HEK293 (cell line): ENCODE measurements around the gene MEAF6.
A peak's percentile ranks its signal among the peaks of the same experiment; 100 is the strongest.

Experiments used
- BCL11A ChIP-seq: fragments of 450-650 bp; formaldehyde crosslinking; IDR thresholded peaks from 2 replicates; pipeline ENCODE4 v1.5.1; 2016; ENCODE audit warnings: low read depth, missing biosample characterization, missing genetic modification characterization
- GLIS1 ChIP-seq: fragments of 450-650 bp; formaldehyde crosslinking; IDR thresholded peaks from 2 replicates; pipeline ENCODE4 v1.5.1; 2016; ENCODE audit warnings: missing biosample characterization, missing genetic modification characterization
- IKZF3 ChIP-seq: fragments of 450-650 bp; IDR thresholded peaks from 2 replicates; pipeline ENCODE4 v1.5.0; 2018; ENCODE audit warnings: missing biosample characterization, mild to moderate bottlenecking, missing genetic modification characterization, moderate library complexity
- REPIN1 ChIP-seq: fragments of 450-650 bp; formaldehyde crosslinking; IDR thresholded peaks from 2 replicates; pipeline ENCODE4 v1.5.1; 2017; ENCODE audit warnings: missing biosample characterization, missing genetic modification characterization, low read depth
- ZBTB21 ChIP-seq: fragments of 450-650 bp; formaldehyde crosslinking; IDR thresholded peaks from 2 replicates; pipeline ENCODE4 v1.5.1; 2017; ENCODE audit warnings: missing biosample characterization, missing genetic modification characterization
- ZBTB7A ChIP-seq: fragments of 450-650 bp; formaldehyde crosslinking; IDR thresholded peaks from 2 replicates; pipeline ENCODE4 v1.5.1; 2016; ENCODE audit warnings: low read depth, missing biosample characterization, missing genetic modification characterization
- ZFHX2 ChIP-seq: fragments of 450-650 bp; formaldehyde crosslinking; conservative IDR thresholded peaks from 2 replicates; pipeline ENCODE4 v1.5.1; 2016; ENCODE audit warnings: missing biosample characterization, missing genetic modification characterization
- ZNF16 ChIP-seq: fragments of 450-650 bp; formaldehyde crosslinking; IDR thresholded peaks from 2 replicates; pipeline ENCODE4 v1.5.1; 2016; ENCODE audit warnings: low read depth, missing biosample characterization, missing genetic modification characterization
- ZNF174 ChIP-seq: fragments of 450-650 bp; formaldehyde crosslinking; IDR thresholded peaks from 2 replicates; pipeline ENCODE4 v1.5.0; 2017; ENCODE audit warnings: missing biosample characterization, mild to moderate bottlenecking, missing genetic modification characterization
- ZNF175 ChIP-seq: fragments of 450-650 bp; formaldehyde crosslinking; IDR thresholded peaks from 2 replicates; pipeline ENCODE4 v1.5.1; 2016; ENCODE audit warnings: missing biosample characterization, missing genetic modification characterization
- ZNF221 ChIP-seq: fragments of 450-650 bp; formaldehyde crosslinking; IDR thresholded peaks from 2 replicates; pipeline ENCODE4 v1.5.1; 2017; ENCODE audit warnings: missing biosample characterization, missing genetic modification characterization, borderline replicate concordance
- ZNF302 ChIP-seq: fragments of 450-650 bp; formaldehyde crosslinking; IDR thresholded peaks from 2 replicates; pipeline ENCODE4 v1.5.1; 2016; ENCODE audit warnings: missing biosample characterization, missing genetic modification characterization, low read depth
- ZNF354C ChIP-seq: fragments of 450-650 bp; formaldehyde crosslinking; IDR thresholded peaks from 2 replicates; pipeline ENCODE4 v1.5.1; 2016; ENCODE audit warnings: missing biosample characterization, missing genetic modification characterization, low read depth, borderline replicate concordance
- ZNF391 ChIP-seq: fragments of 450-650 bp; formaldehyde crosslinking; IDR thresholded peaks from 2 replicates; pipeline ENCODE4 v1.5.1; 2016; ENCODE audit warnings: low read depth, missing biosample characterization, missing genetic modification characterization, borderline replicate concordance
- ZNF404 ChIP-seq: fragments of 450-650 bp; formaldehyde crosslinking; IDR thresholded peaks from 2 replicates; pipeline ENCODE4 v1.5.1; 2017; ENCODE audit warnings: missing biosample characterization, missing genetic modification characterization
- ZNF426 ChIP-seq: fragments of 450-650 bp; formaldehyde crosslinking; IDR thresholded peaks from 2 replicates; pipeline ENCODE4 v1.5.1; 2017; ENCODE audit warnings: missing biosample characterization, missing genetic modification characterization, mild to moderate bottlenecking, inconsistent platforms, moderate library complexity
- ZNF514 ChIP-seq: fragments of 450-650 bp; formaldehyde crosslinking; IDR thresholded peaks from 2 replicates; pipeline ENCODE4 v1.5.1; 2016; ENCODE audit warnings: missing biosample characterization, missing genetic modification characterization
- ZNF548 ChIP-seq: fragments of 450-650 bp; formaldehyde crosslinking; IDR thresholded peaks from 2 replicates; pipeline ENCODE4 v1.5.1; 2016; ENCODE audit warnings: missing biosample characterization, missing genetic modification characterization
- ZNF558 ChIP-seq: fragments of 450-650 bp; formaldehyde crosslinking; IDR thresholded peaks from 2 replicates; pipeline ENCODE4 v1.5.1; 2016; ENCODE audit warnings: missing biosample characterization, missing genetic modification characterization
- ZNF610 ChIP-seq: fragments of 450-650 bp; formaldehyde crosslinking; IDR thresholded peaks from 2 replicates; pipeline ENCODE4 v1.5.1; 2016; ENCODE audit warnings: missing biosample characterization, missing genetic modification characterization, borderline replicate concordance
- ZNF830 ChIP-seq: fragments of 450-650 bp; IDR thresholded peaks from 2 replicates; pipeline ENCODE4 v1.5.0; 2018; ENCODE audit warnings: missing biosample characterization, missing genetic modification characterization, low read depth, mild to moderate bottlenecking, moderate library complexity
- TF ChIP-seq, protein P1 (sequence below): fragments of 450-650 bp; formaldehyde crosslinking; IDR thresholded peaks from 2 replicates; pipeline ENCODE4 v1.5.1; 2016; ENCODE audit warnings: missing biosample characterization, missing genetic modification characterization
- TF ChIP-seq, protein P2 (sequence below): fragments of 450-650 bp; formaldehyde crosslinking; IDR thresholded peaks from 2 replicates; pipeline ENCODE4 v1.5.1; 2016; ENCODE audit warnings: missing biosample characterization, missing genetic modification characterization
- TF ChIP-seq, protein P3 (sequence below): fragments of 450-650 bp; formaldehyde crosslinking; IDR thresholded peaks from 2 replicates; pipeline ENCODE4 v1.5.1; 2017; ENCODE audit warnings: missing biosample characterization, missing genetic modification characterization
- TF ChIP-seq, protein P4 (sequence below): fragments of 450-650 bp; formaldehyde crosslinking; conservative IDR thresholded peaks from 2 replicates; pipeline ENCODE4 v1.5.1; 2016; ENCODE audit warnings: low read depth, missing biosample characterization, missing genetic modification characterization
- TF ChIP-seq, protein P5 (sequence below): fragments of 450-650 bp; formaldehyde crosslinking; IDR thresholded peaks from 2 replicates; pipeline ENCODE4 v1.5.1; 2016; ENCODE audit warnings: missing biosample characterization, missing genetic modification characterization

Gene MEAF6

DNA sequence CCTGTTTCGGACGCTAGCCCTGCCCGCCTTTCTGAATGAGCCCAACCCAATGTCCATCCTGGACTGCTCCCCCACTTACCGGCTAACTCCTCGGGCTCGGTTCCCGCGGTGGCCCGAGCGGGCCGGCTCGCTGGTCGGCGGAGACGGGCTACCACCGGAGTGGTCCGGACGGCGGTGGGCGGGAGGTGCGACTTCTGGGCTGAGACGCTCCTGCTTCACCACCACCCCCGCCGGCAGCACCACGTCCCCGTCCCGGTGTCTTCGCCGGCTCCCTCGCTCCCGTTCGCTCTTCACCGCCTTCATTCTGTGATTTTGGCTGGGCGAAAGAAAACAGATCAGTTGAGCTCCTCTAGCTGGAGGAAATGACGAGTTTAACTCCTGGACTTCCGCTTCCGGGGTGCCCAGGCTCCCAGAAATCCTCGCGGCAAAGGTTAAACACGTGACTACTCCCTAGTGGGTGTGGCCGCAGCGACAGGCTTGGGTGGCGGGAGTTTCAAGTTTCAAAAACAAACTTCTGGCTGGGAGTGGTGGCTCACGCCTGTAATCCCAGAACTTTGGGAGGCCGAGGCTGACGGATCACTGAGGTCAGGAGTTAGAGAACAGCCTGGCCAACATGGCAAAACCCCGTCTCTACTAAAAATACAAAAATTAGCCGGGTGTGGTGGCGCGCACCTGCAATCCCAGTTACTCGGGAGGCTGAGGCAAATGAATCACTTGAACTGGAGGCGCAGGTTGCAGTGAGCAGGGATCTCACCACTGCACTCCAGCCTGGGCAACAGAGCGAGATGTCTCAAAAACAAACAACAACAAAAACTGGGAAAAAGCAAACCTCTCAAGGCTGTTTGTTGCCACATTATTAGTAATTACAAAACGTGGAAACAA is 39.6 kb upstream of the MEAF6 start, which contains the start of gene SNIP1 (continued):
- TF ChIP-seq ZNF221 (tag by site-specific recombination): no peak
- TF ChIP-seq ZBTB21: peak; percentile 64
- no peak for TF ChIP-seq ZNF830 (tag by site-specific recombination)
- no peak for TF ChIP-seq ZNF391 (tag by site-specific recombination)
- TF ChIP-seq ZNF16: no peak
- no peak for TF ChIP-seq ZNF302 (tag by site-specific recombination)
- TF ChIP-seq ZNF610 (tag by site-specific recombination): 0 out of 2 replicates have a peak, but pooled peaks have one; percentile 39
- TF ChIP-seq GLIS1 (tag by site-specific recombination): no peak
- TF ChIP-seq, protein P1, sequence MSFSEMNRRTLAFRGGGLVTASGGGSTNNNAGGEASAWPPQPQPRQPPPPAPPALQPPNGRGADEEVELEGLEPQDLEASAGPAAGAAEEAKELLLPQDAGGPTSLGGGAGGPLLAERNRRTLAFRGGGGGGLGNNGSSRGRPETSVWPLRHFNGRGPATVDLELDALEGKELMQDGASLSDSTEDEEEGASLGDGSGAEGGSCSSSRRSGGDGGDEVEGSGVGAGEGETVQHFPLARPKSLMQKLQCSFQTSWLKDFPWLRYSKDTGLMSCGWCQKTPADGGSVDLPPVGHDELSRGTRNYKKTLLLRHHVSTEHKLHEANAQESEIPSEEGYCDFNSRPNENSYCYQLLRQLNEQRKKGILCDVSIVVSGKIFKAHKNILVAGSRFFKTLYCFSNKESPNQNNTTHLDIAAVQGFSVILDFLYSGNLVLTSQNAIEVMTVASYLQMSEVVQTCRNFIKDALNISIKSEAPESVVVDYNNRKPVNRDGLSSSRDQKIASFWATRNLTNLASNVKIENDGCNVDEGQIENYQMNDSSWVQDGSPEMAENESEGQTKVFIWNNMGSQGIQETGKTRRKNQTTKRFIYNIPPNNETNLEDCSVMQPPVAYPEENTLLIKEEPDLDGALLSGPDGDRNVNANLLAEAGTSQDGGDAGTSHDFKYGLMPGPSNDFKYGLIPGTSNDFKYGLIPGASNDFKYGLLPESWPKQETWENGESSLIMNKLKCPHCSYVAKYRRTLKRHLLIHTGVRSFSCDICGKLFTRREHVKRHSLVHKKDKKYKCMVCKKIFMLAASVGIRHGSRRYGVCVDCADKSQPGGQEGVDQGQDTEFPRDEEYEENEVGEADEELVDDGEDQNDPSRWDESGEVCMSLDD (tag by site-specific recombination): no peak
- TF ChIP-seq, protein P2, sequence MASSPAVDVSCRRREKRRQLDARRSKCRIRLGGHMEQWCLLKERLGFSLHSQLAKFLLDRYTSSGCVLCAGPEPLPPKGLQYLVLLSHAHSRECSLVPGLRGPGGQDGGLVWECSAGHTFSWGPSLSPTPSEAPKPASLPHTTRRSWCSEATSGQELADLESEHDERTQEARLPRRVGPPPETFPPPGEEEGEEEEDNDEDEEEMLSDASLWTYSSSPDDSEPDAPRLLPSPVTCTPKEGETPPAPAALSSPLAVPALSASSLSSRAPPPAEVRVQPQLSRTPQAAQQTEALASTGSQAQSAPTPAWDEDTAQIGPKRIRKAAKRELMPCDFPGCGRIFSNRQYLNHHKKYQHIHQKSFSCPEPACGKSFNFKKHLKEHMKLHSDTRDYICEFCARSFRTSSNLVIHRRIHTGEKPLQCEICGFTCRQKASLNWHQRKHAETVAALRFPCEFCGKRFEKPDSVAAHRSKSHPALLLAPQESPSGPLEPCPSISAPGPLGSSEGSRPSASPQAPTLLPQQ: peak; percentile 60; the same call in 1 of the 2 replicates
- no peak for TF ChIP-seq ZBTB7A
- peak; percentile 100 for TF ChIP-seq ZNF548 (tag by site-specific recombination)
- no peak for TF ChIP-seq ZNF404 (tag by site-specific recombination)
- TF ChIP-seq IKZF3 (tag by site-specific recombination): no peak
- TF ChIP-seq ZNF426 (tag by site-specific recombination): no peak
- TF ChIP-seq, protein P3, sequence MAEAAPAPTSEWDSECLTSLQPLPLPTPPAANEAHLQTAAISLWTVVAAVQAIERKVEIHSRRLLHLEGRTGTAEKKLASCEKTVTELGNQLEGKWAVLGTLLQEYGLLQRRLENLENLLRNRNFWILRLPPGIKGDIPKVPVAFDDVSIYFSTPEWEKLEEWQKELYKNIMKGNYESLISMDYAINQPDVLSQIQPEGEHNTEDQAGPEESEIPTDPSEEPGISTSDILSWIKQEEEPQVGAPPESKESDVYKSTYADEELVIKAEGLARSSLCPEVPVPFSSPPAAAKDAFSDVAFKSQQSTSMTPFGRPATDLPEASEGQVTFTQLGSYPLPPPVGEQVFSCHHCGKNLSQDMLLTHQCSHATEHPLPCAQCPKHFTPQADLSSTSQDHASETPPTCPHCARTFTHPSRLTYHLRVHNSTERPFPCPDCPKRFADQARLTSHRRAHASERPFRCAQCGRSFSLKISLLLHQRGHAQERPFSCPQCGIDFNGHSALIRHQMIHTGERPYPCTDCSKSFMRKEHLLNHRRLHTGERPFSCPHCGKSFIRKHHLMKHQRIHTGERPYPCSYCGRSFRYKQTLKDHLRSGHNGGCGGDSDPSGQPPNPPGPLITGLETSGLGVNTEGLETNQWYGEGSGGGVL (tag by site-specific recombination): no peak
- TF ChIP-seq ZFHX2 (tag by site-specific recombination): peak; percentile 15; the same call in 1 of the 2 replicates
- TF ChIP-seq ZNF175: no peak
- no peak; the same call in 1 of the 2 replicates for TF ChIP-seq BCL11A (tag by site-specific recombination)
- peak; percentile 77 for TF ChIP-seq ZNF558 (tag by site-specific recombination)
- TF ChIP-seq ZNF514 (tag by site-specific recombination): no peak
- TF ChIP-seq ZNF174 (tag by site-specific recombination): no peak
- TF ChIP-seq, protein P4, sequence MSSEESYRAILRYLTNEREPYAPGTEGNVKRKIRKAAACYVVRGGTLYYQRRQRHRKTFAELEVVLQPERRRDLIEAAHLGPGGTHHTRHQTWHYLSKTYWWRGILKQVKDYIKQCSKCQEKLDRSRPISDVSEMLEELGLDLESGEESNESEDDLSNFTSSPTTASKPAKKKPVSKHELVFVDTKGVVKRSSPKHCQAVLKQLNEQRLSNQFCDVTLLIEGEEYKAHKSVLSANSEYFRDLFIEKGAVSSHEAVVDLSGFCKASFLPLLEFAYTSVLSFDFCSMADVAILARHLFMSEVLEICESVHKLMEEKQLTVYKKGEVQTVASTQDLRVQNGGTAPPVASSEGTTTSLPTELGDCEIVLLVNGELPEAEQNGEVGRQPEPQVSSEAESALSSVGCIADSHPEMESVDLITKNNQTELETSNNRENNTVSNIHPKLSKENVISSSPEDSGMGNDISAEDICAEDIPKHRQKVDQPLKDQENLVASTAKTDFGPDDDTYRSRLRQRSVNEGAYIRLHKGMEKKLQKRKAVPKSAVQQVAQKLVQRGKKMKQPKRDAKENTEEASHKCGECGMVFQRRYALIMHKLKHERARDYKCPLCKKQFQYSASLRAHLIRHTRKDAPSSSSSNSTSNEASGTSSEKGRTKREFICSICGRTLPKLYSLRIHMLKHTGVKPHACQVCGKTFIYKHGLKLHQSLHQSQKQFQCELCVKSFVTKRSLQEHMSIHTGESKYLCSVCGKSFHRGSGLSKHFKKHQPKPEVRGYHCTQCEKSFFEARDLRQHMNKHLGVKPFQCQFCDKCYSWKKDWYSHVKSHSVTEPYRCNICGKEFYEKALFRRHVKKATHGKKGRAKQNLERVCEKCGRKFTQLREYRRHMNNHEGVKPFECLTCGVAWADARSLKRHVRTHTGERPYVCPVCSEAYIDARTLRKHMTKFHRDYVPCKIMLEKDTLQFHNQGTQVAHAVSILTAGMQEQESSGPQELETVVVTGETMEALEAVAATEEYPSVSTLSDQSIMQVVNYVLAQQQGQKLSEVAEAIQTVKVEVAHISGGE (tag by site-specific recombination): peak; percentile 90
- TF ChIP-seq, protein P5, sequence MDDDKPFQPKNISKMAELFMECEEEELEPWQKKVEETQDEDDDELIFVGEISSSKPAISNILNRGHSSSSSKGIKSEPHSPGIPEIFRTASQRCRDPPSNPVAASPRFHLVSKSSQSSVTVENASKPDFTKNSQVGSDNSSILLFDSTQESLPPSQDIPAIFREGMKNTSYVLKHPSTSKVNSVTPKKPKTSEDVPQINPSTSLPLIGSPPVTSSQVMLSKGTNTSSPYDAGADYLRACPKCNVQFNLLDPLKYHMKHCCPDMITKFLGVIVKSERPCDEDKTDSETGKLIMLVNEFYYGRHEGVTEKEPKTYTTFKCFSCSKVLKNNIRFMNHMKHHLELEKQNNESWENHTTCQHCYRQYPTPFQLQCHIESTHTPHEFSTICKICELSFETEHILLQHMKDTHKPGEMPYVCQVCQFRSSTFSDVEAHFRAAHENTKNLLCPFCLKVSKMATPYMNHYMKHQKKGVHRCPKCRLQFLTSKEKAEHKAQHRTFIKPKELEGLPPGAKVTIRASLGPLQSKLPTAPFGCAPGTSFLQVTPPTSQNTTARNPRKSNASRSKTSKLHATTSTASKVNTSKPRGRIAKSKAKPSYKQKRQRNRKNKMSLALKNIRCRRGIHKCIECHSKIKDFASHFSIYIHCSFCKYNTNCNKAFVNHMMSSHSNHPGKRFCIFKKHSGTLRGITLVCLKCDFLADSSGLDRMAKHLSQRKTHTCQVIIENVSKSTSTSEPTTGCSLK (tag by site-specific recombination): no peak
- TF ChIP-seq REPIN1: peak; percentile 62
- TF ChIP-seq ZNF354C (tag by site-specific recombination): no peak
